ENCODE results near the gene TUBB3.
A peak's percentile ranks its signal among the peaks of the same experiment; 100 is the strongest.
"Not testable (repeated sequence)": the region's sequence is repeated elsewhere in the genome, so short reads cannot be mapped to it uniquely, and the experiment has no call there.

Gene TUBB3

GRCh38 chr16:89900885-89901284, 22.3 kb upstream of the TUBB3 start:
- DNase-seq, result no peak

- no peak for DNase-seq
These were observed 20.2 kb upstream of the TUBB3 start for GRCh38 chr16:89902980-89903379.

DNA sequence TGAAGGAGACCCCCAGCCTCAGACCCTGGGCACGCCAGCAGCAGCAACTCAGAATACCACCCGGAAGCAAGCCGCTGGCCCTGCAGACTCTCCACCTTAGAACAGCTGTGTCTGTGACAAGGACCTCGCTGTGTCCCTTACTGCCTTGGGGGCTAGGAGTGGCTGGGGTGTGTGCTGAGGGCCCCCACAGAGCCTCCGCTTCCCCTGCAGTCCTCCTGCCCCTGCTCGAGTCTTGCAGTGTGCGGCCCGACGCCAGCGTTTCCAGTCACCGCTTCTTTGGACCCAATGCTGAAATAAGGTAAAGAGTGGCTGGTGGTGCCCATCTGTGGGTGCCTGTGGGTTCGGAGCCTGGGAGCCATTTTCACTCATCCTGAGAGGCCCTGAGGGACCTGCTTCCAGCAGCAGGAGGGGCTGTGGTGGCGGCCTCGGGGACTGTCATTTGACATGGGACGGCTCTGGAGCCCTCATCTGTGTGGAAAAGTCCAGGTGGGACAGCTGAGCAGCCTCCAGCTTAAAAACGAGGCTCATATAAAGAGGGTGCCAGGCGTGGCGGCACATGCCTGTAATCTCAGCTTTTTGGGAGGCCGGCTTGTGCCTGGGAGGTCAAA, 19.1 kb upstream of the TUBB3 start:
- no peak for DNase-seq

DNA sequence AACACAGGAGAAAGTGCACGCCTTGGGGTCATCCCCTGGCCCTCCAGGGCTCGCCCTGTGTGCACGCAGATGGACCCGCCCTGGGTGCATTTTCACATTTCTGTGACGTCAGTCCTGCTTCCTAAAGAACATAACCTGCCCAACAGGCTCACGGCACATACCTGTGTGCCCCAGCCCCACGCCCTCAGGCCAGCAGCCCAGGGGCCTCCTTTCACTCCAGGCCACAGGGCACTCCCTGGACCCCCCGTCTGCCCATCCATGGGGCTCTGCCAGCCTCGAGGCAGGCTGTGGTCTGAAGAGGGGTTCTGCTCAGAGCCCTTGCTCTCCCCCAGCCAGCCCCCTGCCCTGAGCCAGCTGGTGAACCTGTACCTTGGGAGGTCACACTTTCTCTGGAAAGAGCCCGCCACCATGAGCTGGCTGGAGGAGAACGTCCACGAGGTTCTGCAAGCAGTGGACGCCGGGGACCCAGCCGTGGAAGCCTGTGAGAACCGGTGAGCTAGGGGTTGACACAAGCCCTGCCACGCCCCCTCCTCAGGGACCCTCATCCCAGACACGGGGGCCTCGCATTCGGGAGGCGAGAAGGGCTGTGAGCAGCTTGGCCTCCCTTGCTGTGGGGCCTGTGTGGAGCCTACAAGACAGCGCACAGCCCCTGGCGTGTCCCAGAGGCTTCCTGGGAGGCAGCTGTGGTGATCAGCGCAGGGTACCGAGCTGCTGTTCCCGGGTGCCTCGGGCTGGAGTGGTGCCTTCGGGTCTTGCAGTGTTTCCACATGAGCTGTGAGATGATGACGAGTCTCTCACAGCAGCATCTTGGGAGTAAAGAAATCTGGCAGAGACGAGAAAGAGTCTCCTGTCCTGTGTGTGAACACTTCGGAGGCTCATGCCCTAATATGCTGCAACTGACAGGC, 18.3 kb upstream of the TUBB3 start:
- DNase-seq, result no peak

GRCh38 chr16:89905511-89906139, 17.5 kb upstream of the TUBB3 start:
- no peak for DNase-seq

- no peak for DNase-seq
These were observed 16.8 kb upstream of the TUBB3 start for GRCh38 chr16:89906140-89907025.

DNA sequence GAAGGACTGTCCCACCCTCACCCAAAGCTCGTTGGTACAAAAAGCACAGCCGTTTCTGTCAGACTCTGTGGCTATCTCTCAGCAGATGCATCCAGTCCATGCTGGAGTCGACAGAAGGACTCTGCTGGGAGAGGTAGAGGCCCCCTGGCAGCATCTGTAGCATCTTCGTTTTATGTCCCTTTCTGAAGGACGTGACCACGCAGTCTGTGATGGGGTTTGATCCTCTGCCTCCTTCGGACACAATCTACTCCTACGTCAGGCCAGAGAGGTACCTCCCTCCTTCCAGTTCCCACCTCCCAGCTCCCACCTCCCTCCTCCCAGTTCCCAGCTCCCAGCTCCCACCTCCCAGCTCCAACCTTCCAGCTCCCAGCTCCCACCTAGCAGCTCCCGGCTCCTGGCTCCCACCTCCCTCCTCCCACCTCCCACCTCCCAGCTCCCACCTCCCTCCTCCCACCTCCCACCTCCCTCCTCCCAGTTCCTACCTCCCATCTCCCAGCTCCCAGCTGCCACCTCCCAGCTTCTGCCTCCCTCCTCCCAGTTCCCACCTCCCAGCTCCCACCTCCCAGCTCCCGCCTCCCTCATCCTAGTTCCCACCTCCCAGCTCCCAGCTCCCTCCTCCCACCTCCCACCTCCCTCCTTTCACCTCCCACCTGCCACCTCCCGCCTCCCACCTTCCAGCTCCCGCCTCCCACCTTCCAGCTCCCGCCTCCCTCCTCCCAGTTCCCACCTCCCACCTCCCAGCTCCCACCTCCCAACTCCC, 15.9 kb upstream of the TUBB3 start:
- DNase-seq, result no peak

- no peak for DNase-seq
These were observed 14.9 kb upstream of the TUBB3 start for GRCh38 chr16:89908236-89908635.

DNA sequence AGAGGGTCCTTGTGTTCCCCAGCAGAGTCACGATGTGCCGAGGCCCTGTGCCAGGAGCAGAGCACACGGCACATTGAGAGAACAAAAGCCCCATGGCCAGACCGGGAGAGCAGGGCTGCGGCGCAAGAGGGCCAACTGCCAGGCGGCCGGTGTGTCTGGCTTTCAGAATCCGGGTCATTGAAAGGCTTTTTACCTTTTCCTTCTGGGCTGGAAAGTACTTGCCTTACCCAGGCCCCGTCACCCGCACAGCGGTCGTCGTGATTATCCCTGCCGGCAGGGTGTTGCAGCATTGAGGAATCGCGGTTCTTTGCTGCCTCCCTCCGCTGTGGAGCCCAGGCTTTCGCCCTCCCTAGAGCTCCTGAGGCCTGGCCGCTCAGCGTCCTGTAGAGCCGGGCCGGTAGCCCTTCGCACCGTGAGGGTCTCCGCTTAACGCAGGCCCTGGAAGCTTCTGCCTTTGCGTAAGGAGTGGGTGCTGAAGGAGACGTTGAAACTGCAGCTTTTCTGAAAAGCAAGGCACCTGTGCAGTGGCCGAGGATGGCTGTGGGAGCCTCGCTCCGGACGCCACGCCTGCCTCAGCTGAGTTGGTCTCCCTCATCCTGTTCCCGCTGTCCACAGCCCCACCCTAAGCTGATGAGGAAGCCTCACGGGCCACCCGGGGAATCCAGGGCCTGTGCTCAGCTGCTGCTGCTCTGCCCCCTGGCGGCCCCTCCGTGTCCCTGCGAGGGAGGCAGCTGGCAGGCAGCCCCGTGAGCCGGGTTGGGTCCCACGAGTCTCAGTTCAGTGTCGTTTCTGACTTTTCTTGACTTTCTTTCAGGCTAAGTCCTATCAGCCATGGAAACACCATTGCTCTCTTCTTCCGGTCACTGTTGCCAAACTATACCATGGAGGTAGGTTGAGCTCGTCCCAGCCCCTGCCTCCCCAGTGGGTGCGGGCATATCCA, 13.1 kb upstream of the TUBB3 start:
- DNase-seq, result peak in 53 of 56 donors; percentile 13 to 90 (median 67)

- no peak for DNase-seq
These were observed 12.3 kb upstream of the TUBB3 start for GRCh38 chr16:89910717-89911354.

DNA sequence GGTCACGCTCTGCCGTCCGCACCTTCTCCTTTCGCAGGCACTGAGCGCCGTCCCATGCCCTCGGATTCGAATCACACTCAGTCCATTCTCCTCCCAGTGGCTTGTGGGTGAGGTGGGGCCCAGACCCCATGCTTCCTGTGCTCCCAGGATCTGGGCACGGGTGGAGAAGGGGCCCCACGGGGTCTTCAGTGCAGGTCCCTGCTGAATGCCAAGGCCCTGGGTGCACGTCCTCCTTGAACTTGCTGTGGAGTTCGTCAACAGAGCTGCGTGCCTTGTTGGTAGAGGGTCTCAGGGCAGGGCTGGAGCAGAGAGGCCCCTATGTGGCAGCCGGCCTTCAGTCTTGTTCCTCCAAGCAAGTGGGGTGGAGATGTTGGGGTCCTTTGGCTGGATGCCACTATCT, 11.8 kb upstream of the TUBB3 start:
- no peak for DNase-seq

GRCh38 chr16:89912143-89912542, 11.0 kb upstream of the TUBB3 start:
- DNase-seq, result no peak

DNA sequence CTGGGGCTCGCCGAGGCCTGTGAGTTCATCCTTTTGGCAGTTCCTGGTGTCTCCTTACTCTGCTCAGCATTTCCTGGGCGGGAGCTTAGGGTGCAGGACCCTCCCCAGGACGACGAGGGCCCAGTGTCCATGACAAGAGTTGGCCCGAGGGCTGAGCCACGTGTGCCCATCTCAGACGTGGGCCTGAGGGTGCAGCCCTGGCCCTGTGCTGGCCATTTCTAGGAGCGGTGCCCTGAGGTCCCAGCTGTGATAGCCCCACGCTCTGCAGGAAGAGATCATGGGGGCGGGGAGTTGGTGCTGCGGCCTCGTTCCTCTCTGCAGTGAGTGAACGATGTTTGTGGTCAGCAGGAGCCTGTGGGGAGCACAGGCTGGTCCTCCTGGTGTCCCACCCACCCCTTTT, 10.5 kb upstream of the TUBB3 start:
- no peak for DNase-seq

DNA sequence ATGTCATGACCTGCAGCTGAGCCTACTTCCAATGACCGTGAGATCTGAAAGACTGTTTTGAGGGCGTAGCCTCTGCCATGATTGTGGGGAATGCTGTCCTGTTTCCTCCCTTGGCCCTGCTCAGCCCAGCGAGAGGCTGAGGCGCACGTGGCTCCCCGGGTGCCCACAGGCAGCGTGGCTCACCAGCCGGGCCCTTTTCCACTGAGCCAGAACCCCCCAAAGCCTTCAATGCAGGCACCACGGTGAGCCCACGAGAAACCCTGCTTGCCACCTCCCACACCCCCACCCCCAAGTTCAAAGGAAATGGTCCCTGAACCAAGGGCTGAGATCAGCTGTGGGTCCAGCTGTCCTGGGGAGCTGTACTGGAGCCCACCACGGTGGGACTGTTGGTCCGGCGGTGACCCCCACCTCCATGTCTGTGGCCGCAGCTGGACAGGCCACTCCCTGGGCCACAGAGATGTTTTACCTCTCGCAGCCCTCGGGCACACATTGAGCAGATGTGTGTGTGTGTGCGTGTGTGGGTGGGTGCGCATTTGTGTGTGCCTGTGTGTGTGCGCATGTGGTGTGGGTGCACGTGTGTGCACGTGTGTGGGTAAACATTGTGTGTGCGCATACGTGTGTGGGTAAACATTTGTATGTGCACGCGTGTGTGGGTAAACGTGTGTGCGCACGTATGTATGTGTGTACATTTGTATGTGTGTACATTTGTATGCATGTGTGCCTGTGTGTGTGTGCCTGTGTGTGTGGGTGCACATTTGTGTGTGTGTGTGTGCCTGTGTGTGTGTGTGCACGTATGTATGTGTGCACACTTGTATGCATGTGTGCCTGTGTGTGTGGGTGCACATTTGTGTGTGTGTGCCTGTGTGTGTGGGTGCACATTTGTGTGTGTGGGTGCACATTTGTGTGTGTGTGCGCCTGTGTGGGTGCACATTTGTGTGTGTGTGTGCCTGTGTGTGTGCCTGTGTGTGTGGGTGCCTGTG, 9.4 kb upstream of the TUBB3 start:
- DNase-seq, result no peak

- DNase-seq, result not testable (repeated sequence)
These were observed 8.4 kb upstream of the TUBB3 start for GRCh38 chr16:89914642-89915285.

GRCh38 chr16:89915303-89916232, 7.6 kb upstream of the TUBB3 start:
- DNase-seq, result peak in 4 of 56 donors; percentile 4 to 40 (median 30)
